ENCODE measurements around the gene AFF3.

Gene AFF3

DNA sequence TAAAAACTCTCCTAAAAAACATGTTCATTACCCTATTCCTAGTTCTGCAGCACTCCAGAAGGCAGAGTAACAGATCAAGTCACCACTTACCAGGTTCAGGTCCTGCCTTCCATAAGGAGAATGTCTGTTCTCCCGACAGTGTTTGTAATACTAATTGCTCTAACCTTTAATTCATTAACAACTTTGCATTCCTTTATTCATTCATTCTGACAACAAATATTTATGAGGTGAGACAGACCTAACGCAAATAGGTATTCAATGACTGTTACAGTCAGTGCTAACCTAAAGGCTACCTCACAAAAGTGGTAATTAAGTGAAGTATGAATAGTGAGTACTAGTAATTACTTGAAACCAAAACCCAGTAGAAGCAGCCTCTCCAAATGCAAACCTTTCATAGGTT lies 224.0 kb downstream of the AFF3 start:
- DNase-seq = no peak

GRCh38 chr2:99915108-99915675 lies 227.2 kb downstream of the AFF3 start:
- no peak for DNase-seq

DNA sequence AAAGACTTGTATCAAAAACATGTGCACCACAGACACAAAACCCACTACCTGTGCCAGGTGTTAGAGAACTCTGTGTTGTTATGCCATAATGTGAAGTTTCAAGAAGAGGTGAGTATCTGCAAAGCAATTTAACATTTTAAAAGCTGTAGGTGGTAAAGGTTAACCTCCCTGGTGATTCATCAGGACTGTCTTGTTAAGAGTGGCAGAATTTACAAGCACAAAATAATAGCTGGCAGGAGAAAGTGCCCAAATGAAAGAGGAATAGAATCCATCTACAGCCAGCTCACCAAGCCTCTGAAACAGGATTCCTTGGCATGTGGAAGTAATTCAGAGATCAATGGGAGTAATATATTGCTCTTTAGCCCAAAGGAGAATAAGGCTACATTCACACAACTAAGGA lies 230.7 kb downstream of the AFF3 start:
- DNase-seq = no peak

DNA sequence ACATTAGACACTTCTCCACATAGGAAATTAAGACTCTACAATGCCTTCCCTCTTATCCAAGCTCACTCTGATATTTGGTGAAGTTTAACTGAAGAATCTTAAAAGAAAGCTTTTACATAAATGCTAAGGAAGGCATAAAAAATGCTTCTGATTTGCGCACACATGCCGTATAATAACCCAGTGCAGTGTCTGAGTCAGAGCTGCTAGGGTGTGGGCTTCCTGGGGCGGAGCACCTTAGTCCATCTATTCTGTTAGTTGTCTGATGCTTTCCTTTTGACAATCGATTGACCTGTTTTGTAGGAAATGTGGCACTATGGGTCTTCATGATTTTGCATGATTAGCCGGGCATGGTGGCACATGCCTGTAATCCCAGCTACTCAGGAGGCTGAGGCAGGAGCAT lies 231.5 kb downstream of the AFF3 start:
- DNase-seq = no peak

DNA sequence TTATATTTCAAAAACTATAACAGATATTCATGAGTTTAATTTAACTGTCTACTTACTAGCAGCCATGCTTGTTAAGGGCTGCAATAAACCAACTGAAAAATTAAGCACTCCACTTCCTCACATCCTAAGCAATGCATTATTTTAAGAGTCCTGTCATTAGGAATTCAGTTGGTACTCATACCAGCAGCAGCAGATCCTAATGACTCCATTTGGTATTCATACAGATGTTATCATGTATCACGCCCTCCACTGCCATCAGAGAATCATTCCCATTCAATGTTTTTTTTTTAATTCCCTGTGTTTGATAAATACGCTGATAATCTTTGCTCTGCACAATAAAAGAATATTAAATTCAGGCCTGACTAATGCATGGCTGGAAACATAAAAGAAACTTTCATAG lies 236.8 kb downstream of the AFF3 start:
- no peak for DNase-seq

- no peak for DNase-seq
Observed at GRCh38 chr2:99905025-99905424, 237.4 kb downstream of the AFF3 start.

GRCh38 chr2:99903981-99904380 lies 238.4 kb downstream of the AFF3 start:
- DNase-seq = no peak

DNA sequence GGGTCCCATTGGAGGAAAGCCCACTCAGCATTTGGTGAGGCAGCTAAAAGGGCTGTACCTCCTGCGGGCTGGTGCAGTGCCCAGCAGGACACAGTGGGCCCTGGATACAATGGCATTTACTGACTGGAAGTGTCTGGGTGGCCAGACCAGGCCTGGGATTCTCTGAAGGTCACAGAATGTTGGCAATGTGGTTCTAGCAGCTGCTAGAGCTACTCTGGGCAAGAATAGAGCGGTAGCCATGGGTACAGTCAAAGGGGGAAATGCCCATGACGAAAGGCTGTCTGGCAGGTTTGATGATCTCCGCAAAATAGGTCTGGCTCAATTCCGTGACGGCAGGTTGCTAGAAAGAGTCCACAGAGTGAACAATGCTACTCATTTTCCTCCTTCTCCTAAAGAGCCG lies 241.8 kb downstream of the AFF3 start:
- no peak for DNase-seq

DNA sequence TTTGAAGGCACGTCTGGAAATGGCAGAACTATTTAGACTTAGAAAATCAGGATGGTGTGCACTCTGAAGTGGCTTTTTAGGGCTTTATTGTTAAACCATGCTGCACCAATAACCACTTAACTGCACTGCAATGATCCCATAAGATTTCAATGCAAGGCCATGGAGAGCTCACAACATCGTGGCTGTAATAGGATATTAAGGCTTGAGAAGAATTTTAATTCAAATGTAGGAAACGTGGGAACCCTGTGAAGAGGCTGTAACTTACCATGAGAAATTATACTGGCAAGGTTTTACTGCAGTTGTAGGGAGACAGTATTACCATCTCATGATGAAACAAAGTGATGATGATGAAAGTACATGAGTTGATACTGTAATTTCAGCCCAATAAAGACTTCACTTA lies 242.5 kb downstream of the AFF3 start:
- no peak for DNase-seq

- no peak for DNase-seq
Observed at GRCh38 chr2:99899058-99899855, 243.1 kb downstream of the AFF3 start.

- DNase-seq = no peak
Observed at GRCh38 chr2:99898336-99899048, 243.9 kb downstream of the AFF3 start.

GRCh38 chr2:99891428-99891780 lies 251.0 kb downstream of the AFF3 start:
- DNase-seq = no peak

- DNase-seq = no peak
Observed at GRCh38 chr2:99890568-99891427, 251.6 kb downstream of the AFF3 start.

DNA sequence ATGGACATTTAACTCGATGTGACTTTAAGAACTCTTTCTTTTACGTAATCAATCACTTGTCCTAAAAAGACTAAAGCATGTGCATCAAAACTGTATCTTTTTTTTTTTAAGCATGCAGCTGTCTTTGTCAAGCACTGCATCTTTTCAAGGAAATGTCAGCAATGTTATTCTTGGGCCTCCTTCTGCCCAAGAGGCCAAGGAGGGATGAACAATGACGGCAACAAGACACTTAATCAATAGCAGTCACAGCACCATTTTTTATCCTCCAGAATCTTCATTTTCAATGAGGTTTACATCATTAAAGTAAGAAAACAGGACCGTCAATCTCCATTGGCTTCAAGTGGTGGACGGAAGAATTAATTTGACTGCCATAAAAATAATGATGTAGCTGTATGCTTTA lies 253.8 kb downstream of the AFF3 start:
- DNase-seq = no peak

GRCh38 chr2:99886418-99886817 lies 256.0 kb downstream of the AFF3 start:
- no peak for DNase-seq

GRCh38 chr2:99883358-99883757 lies 259.0 kb downstream of the AFF3 start:
- DNase-seq = no peak

DNA sequence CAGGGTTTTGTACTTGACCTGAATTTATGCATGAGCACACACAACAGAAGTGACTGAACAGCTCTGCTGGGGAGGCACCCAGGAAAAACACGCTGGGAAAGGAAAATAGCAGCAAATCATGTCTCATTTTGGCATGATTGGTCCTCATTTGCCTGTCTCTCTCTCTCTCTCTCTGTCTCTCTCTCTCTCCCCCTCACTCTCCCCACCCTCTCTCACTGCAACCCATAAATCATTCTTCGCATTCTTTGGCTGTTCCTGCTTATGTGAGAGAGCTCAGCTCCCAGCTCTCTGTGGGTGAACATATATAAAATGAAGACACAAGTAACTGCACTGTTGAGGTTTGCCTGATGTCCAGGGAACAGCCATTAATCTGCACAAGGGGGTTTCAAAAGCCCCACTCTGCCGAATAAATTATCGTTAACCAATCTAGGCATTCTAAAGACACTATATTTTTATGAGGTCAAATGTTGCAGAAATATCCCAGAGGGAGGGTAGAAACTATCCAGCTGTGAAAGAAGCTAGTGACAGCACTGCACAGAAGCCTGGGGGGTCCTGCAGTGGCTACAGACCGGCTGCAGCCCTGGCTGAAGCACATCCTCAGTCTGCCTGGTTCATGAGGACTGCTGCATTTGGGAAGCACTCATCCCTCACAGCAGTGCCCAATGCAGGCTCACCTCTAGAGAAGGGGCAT lies 260.3 kb downstream of the AFF3 start:
- DNase-seq = peak; percentile 96

DNA sequence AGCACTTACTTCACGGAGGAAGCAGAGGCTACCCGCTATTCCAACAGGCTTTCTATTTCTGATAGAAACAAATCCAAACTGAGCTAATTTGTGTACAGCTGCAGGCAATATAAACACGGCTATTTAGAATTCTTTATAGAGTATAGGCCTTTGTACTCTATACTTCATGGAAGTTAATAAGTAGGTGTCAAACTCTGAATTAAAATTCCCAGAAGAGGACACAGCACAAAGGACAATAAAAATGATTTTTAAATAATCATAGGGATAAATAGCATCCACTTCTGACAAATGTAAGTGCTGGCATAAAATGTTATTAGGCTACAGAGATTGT lies 261.5 kb downstream of the AFF3 start:
- DNase-seq = no peak

DNA sequence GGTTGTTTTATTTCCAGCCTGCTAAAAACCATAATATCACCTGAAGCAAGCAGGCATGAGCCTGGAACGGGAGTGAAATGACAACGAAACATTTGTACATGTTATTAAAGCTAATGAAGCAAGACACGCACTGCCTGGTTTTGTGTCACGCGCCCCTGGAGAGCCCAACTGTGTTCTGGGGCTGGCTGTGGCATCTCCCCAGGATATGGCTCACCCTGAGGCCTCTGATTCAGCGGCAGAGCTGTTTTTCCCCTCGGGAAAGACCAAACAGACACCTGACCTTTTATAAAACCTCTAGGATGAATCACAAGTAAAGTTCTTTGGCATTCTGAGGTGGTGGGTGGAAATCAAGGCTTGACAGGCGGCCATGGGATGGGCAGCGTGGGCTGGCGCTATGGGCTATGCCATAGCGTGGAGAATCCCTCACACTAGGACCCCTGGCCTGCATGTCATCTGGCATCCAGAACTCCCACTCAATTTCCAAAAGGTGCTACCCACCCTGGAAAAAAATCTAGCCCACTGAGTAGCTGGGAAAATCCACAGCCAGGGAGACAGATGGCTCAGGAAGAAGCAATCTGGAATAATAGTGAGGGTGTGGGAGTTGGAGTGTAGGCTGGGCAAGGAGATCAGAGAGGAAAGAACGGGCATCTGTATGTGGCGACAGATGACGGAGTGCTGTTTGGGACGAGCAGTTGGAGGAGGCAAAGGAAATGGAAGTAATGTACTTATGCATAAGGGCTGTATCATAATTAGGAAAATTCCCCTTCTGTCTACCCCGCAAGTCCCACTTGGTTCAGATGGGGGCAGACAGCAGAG lies 262.0 kb downstream of the AFF3 start:
- peak; percentile 93 for DNase-seq

DNA sequence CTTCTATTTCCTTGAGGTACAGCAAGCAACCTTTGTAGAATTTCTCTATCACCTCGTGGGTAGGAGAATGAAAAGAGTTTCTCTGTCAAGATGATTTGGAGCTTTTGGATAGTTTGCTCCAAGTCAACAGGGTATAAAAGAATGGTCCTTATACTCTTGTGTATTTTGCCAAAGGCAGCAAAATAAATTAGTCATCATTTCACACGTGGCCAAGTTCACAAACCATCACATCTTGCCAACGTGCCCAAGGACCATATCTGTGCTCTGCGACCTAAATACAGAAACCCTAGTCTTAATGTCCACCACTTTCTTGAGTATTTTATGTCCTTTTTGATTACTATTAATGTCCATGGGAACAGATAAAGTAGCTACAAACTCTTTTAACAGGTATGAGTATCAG lies 262.9 kb downstream of the AFF3 start:
- DNase-seq = no peak

DNA sequence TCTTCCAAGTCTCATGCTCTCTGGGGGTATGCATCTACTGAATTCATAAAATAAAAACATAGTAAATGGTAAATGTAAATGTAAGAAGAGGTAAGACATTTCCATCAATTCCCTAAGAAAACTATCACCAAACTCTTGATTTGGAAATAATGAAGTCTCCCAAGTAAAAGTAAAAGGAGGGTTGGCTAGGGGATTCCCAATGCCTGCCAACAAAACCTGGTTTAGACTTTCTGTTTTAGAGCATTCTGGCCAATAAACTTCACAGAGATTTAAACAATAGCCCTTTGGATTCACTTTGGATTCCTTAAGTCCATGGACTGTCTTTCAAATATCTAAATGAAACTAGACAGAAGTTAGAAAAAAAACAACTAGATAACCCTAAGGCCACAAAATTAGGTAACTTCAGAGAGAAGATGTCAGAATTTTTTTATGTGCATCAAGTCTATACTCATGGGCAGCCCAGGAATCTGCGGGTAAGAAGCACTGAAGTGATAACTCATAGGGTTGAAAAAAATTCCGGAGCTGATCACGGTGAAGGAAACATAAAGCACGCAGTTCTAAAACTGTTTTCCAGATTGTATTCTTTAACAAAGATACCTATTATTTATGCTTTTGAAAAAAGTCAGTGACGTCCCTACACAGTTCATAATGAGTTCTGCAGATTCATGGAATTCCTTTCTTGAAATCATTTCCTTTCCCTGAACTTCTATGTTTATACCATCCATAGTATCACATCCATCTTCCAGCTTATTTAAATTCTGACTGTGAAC lies 263.6 kb downstream of the AFF3 start:
- no peak for DNase-seq

Data from kidney glomerular epithelial cell (primary cell).